GM12875 (cell line): ENCODE results near the gene PXDN.

Experiments used
- H3K4me3 ChIP-seq: one replicate; pipeline ENCODE4 v1.5.1; 2011; ENCODE audit warnings: low read depth, low read length, control low read depth
- CTCF ChIP-seq: IDR thresholded peaks from 2 replicates; pipeline ENCODE4 v1.5.1; 2011; ENCODE audit warnings: low read depth, mild to moderate bottlenecking, control low read depth, inconsistent platforms, low read length, moderate library complexity, borderline replicate concordance; ENCODE audit not compliant: insufficient read depth

PXDN gene

DNA sequence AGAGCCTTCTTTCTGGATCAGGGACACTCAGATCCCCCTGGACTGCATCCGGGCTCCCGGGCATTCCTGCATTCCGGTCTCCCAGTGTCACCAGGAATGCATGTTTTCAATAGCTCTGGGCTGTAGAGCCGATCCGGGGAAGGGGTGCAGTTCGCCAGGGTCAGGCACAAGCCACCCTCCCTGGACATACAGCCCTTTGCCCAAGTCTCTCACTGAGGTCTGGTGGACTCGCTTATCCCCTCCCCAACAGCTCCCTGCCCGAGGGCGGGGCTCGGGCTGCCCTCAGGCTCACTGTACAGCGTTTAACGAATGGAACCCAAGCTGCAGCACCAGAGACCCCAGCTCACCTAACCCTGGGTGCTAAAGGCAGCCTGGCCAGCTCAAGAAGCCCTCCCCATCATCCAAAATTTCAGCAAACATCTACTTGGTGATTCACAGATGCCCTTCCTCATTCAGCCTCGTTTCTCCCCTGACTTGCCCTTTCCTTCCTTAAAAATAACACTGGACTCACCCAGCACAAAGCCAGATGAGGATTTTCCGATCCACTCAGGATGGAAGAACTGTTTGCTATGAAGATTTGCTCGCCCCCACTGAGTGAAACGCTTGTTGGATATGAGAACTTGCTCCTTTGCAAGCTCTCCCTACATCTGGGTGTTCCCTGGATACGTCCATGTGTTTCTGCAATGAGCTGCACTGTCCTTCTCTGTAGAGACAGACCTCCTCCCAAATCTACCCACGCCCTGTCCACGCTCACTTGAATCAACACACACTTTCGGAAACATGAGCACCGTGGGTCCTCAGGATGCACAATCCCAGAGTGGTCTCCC, 58.1 kb downstream of the PXDN start:
- TF ChIP-seq CTCF = no peak
- no peak overlapping the region for H3K4me3 ChIP-seq

- H3K4me3 ChIP-seq = no peak overlapping the region
- TF ChIP-seq CTCF = no peak
Observed at GRCh38 chr2:1685078-1685956, 59.0 kb downstream of the PXDN start.

DNA sequence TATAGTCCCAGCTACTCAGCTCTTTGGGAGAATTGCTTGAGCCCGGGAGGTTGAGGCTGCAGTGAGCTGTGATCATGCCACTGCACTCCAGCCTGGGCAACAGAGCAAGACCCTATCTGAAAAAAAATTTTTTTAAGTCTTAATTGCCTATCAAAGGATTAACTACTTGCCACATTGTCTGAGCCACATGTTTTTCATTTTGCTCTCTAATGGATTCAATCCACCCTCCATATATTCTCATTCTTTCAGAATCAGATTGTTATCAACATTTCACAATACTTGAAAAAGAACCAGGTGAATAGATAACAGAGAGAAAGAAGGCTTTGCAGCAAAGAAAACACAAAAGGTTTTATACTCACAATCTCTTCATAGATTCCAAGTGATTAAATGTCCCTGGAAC, 61.0 kb downstream of the PXDN start:
- H3K4me3 ChIP-seq = no peak overlapping the region
- TF ChIP-seq CTCF = no peak

- H3K4me3 ChIP-seq = no peak overlapping the region
- TF ChIP-seq CTCF = no peak
Observed at GRCh38 chr2:1682181-1682440, 62.2 kb downstream of the PXDN start.

DNA sequence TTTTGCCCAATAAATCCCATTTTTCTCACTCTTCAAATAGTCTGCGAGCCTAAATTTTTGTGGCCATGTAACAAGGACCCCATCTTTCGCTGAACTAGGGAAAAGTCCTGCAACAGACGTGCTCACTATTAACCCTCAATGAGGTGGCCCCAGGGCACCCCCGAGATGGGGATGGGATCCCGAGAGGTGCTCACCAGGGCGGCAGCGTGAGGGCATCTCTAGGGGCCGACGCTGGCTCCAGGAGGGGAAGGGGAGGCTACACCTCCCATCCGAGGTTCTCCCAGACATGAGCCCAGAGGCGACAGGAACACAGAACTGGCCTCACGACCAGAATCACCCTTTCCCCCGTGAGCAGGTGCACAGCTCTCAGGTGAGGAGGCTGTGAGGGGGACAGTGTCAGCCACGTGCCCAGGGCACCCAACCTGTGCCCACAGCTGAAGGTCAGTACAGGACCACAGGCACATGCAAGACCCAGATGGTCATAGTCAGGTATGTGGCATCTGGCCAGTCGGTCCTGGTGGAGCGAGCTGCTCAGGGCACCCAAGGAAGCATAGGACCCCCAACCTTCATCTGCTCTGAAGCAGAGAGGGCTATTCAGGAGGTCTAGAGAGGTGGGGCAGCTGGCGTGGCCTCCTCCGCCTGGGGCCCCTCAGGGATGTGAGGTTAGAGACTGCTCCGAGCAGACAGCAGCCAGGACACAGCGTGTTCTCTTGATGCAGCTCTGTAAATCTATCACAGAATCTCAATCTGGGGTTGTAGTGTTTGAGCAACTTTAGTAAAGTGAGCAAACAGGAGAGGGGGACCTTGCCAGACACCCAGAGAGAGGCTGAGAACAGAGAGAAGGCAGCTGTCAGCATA, 62.8 kb downstream of the PXDN start:
- TF ChIP-seq CTCF = no peak

DNA sequence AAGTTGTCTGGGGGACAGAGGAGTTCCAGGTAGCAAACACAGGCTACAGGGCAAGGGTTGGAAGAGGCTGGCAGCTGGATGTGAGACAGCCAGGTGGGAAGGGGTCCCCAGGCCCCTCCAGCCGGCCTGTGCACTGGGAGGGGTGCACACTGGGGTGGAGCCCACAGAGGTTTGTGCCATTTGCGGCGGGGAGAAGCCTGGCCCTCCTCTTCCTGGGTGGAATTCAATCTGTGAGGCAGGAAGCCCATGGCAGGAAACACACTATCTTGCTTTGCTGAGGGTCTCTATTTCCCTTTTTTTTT, 63.3 kb downstream of the PXDN start:
- H3K4me3 ChIP-seq = no peak overlapping the region
- TF ChIP-seq CTCF = no peak

More for the DNA sequence above, 62.8 kb downstream of the PXDN start:
- H3K4me3 ChIP-seq = no peak overlapping the region
